ENCODE data around the gene GRAP. TPM values are rescaled to one million over a fixed set of nuclear protein-coding genes. Genes with fewer than 3 reads are reported as not detected.

Gene GRAP
- total RNA-seq, 2 donors from 2014 or later, result 9.7 to 15.9 TPM

- peaks cover 0 to 3% of the 10 kb centered on the region in 2 donors for H3K36me3 Mint-ChIP-seq (ENCODE audit: insufficient read depth in 2 of 2)
- H3K4me3 Mint-ChIP-seq, result no peak overlapping the region
- no peak for DNase-seq
Observed at GRCh38 chr17:19019041-19019941, 27.5 kb downstream of the GRAP start.

GRCh38 chr17:19018600-19018950, 28.2 kb downstream of the GRAP start:
- H3K27me3 Mint-ChIP-seq (ENCODE audit: low read depth), result no peaks in the 10 kb centered on the region
- no peak overlapping the region for H3K27ac Mint-ChIP-seq
- H3K4me1 Mint-ChIP-seq (ENCODE audit: low read depth), result no peaks in the 10 kb centered on the region
- no peak for ATAC-seq (replicated peaks in 1 of 2)
- H3K4me3 Mint-ChIP-seq, result no peak overlapping the region
- H3K9me3 Mint-ChIP-seq, result no peaks in the 10 kb centered on the region
- H3K36me3 Mint-ChIP-seq (ENCODE audit: insufficient read depth in 2 of 2), result peaks cover 0 to 3% of the 10 kb centered on the region in 2 donors
- no peak for DNase-seq

More at GRCh38 chr17:19019041-19019941, 27.5 kb downstream of the GRAP start:
- ATAC-seq (replicated peaks in 1 of 2), result no peak
- Mint-ChIP-seq H3K27me3 (ENCODE audit: low read depth) (no peaks in the 10 kb centered on the region), H3K27ac (no peak overlapping the region), H3K9me3 (no peaks in the 10 kb centered on the region), H3K4me1 (ENCODE audit: low read depth) (peaks cover 7% of the 10 kb centered on the region)

- Mint-ChIP-seq H3K4me1 (ENCODE audit: low read depth) (no peaks in the 10 kb centered on the region), H3K36me3 (ENCODE audit: insufficient read depth in 2 of 2) (peaks cover 0 to 3% of the 10 kb centered on the region in 2 donors), H3K4me3 (no peak overlapping the region), H3K9me3 (no peaks in the 10 kb centered on the region), H3K27me3 (ENCODE audit: low read depth) (no peaks in the 10 kb centered on the region), H3K27ac (no peak overlapping the region)
- DNase-seq, result no peak
- no peak for ATAC-seq (replicated peaks in 1 of 2)
Observed at GRCh38 chr17:19017804-19018599, 28.8 kb downstream of the GRAP start.

- no peaks in the 10 kb centered on the region for H3K9me3 Mint-ChIP-seq
- ATAC-seq (replicated peaks in 1 of 2), result no peak
- H3K27ac Mint-ChIP-seq, result no peak overlapping the region
- no peak for DNase-seq
- H3K36me3 Mint-ChIP-seq (ENCODE audit: insufficient read depth in 2 of 2), result peaks cover 0 to 3% of the 10 kb centered on the region in 2 donors
- no peak overlapping the region for H3K4me3 Mint-ChIP-seq
- no peaks in the 10 kb centered on the region for H3K4me1 Mint-ChIP-seq (ENCODE audit: low read depth)
- H3K27me3 Mint-ChIP-seq (ENCODE audit: low read depth), result no peaks in the 10 kb centered on the region
Observed at GRCh38 chr17:19017401-19017800, 29.4 kb downstream of the GRAP start.

- Mint-ChIP-seq H3K36me3 (ENCODE audit: insufficient read depth in 2 of 2) (peaks cover 0 to 3% of the 10 kb centered on the region in 2 donors), H3K27me3 (ENCODE audit: low read depth) (no peaks in the 10 kb centered on the region), H3K27ac (no peak overlapping the region), H3K4me1 (ENCODE audit: low read depth) (no peaks in the 10 kb centered on the region), H3K4me3 (no peak overlapping the region), H3K9me3 (no peaks in the 10 kb centered on the region)
- DNase-seq, result no peak
- ATAC-seq (replicated peaks in 1 of 2), result no peak
Observed at GRCh38 chr17:19016881-19017280, 29.9 kb downstream of the GRAP start.

- peaks cover 0 to 3% of the 10 kb centered on the region in 2 donors for H3K36me3 Mint-ChIP-seq (ENCODE audit: insufficient read depth in 2 of 2)
- DNase-seq (no peak), ATAC-seq (replicated peaks in 1 of 2) (no peak)
- no peaks in the 10 kb centered on the region for H3K27me3 Mint-ChIP-seq (ENCODE audit: low read depth)
- H3K9me3 Mint-ChIP-seq, result no peaks in the 10 kb centered on the region
- H3K4me1 Mint-ChIP-seq (ENCODE audit: low read depth), result no peaks in the 10 kb centered on the region
- no peak overlapping the region for H3K27ac Mint-ChIP-seq
- H3K4me3 Mint-ChIP-seq, result no peak overlapping the region
Observed at GRCh38 chr17:19016297-19016696, 30.5 kb downstream of the GRAP start.

GRCh38 chr17:19015428-19015827, 31.3 kb downstream of the GRAP start:
- Mint-ChIP-seq H3K36me3 (ENCODE audit: insufficient read depth in 2 of 2) (peaks cover 0 to 3% of the 10 kb centered on the region in 2 donors), H3K27me3 (ENCODE audit: low read depth) (no peaks in the 10 kb centered on the region), H3K4me3 (no peak overlapping the region), H3K27ac (no peak overlapping the region), H3K4me1 (ENCODE audit: low read depth) (no peaks in the 10 kb centered on the region), H3K9me3 (no peaks in the 10 kb centered on the region)
- ATAC-seq (replicated peaks in 1 of 2), result no peak
- DNase-seq, result no peak

GRCh38 chr17:19014628-19015215, 32.0 kb downstream of the GRAP start:
- Mint-ChIP-seq H3K9me3 (no peaks in the 10 kb centered on the region), H3K36me3 (ENCODE audit: insufficient read depth in 2 of 2) (peaks cover 0 to 3% of the 10 kb centered on the region in 2 donors), H3K27ac (no peak overlapping the region), H3K4me1 (ENCODE audit: low read depth) (no peaks in the 10 kb centered on the region), H3K4me3 (no peak overlapping the region), H3K27me3 (ENCODE audit: low read depth) (no peaks in the 10 kb centered on the region)
- ATAC-seq (replicated peaks in 1 of 2) (no peak), DNase-seq (no peak)

- H3K4me3 Mint-ChIP-seq, result no peak overlapping the region
- no peaks in the 10 kb centered on the region for H3K27me3 Mint-ChIP-seq (ENCODE audit: low read depth)
- H3K36me3 Mint-ChIP-seq (ENCODE audit: insufficient read depth in 2 of 2), result peaks cover 0 to 3% of the 10 kb centered on the region in 2 donors
- DNase-seq (no peak), ATAC-seq (replicated peaks in 1 of 2) (no peak)
- H3K27ac Mint-ChIP-seq, result no peak overlapping the region
- H3K4me1 Mint-ChIP-seq (ENCODE audit: low read depth), result no peaks in the 10 kb centered on the region
- no peaks in the 10 kb centered on the region for H3K9me3 Mint-ChIP-seq
Observed at GRCh38 chr17:19013806-19014627, 32.7 kb downstream of the GRAP start.

GRCh38 chr17:19013226-19013625, 33.5 kb downstream of the GRAP start:
- Mint-ChIP-seq H3K4me1 (ENCODE audit: low read depth) (no peaks in the 10 kb centered on the region), H3K36me3 (ENCODE audit: insufficient read depth in 2 of 2) (no peaks in the 10 kb centered on the region), H3K27me3 (ENCODE audit: low read depth) (no peaks in the 10 kb centered on the region), H3K4me3 (no peak overlapping the region), H3K9me3 (no peaks in the 10 kb centered on the region), H3K27ac (no peak overlapping the region)
- ATAC-seq (replicated peaks in 1 of 2), result no peak
- DNase-seq, result no peak

GRCh38 chr17:19012171-19013080, 34.3 kb downstream of the GRAP start:
- DNase-seq, result no peak
- Mint-ChIP-seq H3K27ac (no peak overlapping the region), H3K36me3 (ENCODE audit: insufficient read depth in 2 of 2) (no peaks in the 10 kb centered on the region), H3K4me1 (ENCODE audit: low read depth) (no peaks in the 10 kb centered on the region), H3K4me3 (no peak overlapping the region), H3K27me3 (ENCODE audit: low read depth) (no peaks in the 10 kb centered on the region), H3K9me3 (no peaks in the 10 kb centered on the region)
- no peak for ATAC-seq (replicated peaks in 1 of 2)

GRCh38 chr17:19011581-19011980, 35.2 kb downstream of the GRAP start:
- DNase-seq (no peak), ATAC-seq (replicated peaks in 1 of 2) (no peak)
- H3K27ac Mint-ChIP-seq, result no peak overlapping the region
- H3K4me3 Mint-ChIP-seq, result no peak overlapping the region
- no peaks in the 10 kb centered on the region for H3K4me1 Mint-ChIP-seq (ENCODE audit: low read depth)
- H3K9me3 Mint-ChIP-seq, result no peaks in the 10 kb centered on the region
- H3K27me3 Mint-ChIP-seq (ENCODE audit: low read depth), result no peaks in the 10 kb centered on the region
- H3K36me3 Mint-ChIP-seq (ENCODE audit: insufficient read depth in 2 of 2), result no peaks in the 10 kb centered on the region

Data from activated T-cell treated with anti-CD3 and anti-CD28 coated beads, Interleukin-2, amount 50 U/mL, for 72 hours (primary cell).